ENCODE results near the gene DGKH. TPM values are rescaled to one million over a fixed set of nuclear protein-coding genes. Genes with fewer than 3 reads are reported as not detected.
"Not testable (repeated sequence)": the region's sequence is repeated elsewhere in the genome, so short reads cannot be mapped to it uniquely, and the experiment has no call there.

The DGKH gene
- total RNA-seq, 1 donor from 2014 or later, result 16.7 TPM

- DNase-seq (ENCODE audit: low read depth in 2 of 2), result no peak
These were observed 23.4 kb downstream of the DGKH start for GRCh38 chr13:42071672-42072419.

DNA sequence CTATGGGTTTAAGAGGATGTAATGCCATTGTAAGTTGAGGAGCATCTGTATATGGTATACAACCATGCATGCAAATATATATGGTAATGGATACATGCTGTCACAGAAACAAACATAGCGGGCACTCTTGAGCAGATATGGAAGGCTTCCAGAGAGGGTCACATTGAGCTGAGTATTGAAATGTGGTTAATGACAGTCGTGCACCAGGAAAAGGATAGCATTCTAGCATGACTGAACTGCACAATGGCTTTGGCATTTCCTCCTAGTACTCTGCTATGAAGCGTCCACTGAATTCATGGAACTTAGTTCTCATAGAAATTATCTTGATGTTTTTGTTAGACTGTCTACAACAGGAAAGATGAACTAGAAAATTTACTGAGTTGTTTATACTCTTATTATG lies 25.2 kb downstream of the DGKH start:
- peak; percentile 72 to 75 for DNase-seq (ENCODE audit: low read depth in 2 of 2)

DNA sequence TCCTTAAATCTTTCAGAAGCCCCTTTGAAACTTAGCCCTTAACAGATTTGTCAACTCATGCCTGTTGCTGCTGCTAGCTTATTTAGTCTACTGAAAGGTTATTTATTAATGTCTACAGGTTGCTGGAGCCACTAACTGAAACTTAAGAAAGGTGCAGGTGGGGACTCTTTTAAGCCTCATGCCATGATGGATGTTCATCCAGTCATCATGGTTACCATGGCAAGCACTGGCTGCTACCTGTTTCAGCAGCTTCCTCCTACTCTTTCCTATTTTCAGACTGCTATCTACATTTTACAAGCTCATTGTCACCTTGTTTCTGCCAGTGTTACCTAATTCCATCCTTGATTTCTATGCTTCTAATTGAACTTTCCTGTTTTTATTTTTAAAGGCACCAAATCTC lies 27.1 kb downstream of the DGKH start:
- no peak for DNase-seq (ENCODE audit: low read depth in 2 of 2)

- peak; percentile 28 to 30 for DNase-seq (ENCODE audit: low read depth in 2 of 2)
These were observed 27.9 kb downstream of the DGKH start for GRCh38 chr13:42076309-42076713.

DNA sequence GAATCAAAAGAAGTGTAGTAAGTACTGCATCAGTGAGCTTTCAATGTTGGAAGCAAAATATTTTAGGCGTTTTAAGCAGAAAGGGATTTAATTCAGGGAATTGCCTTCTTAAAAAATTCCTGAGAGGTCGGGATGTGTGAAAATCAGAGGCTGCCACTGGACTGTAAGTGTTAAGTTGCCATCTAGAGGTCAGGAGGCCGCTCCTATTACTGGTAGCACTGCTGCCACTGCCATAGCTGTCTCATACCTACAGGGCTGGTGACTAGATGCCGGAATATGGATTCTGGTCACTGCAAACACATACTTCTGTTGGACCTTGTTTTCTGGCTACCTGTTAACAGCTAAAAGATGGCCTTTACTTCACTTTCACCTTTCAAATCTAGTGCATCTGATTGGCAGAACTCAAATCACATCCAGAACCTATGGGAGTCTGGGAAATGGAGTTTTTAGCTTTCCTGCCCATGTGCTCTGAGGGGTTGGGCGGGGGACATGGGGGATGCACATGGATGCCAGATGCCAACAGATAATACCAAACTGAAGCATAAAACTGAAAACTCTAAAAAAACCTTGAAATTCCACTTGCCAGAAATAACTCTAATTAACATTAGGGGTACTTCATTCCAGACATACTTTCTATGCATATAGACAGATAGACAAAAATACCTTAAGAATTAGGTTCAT lies 29.8 kb downstream of the DGKH start:
- DNase-seq (ENCODE audit: low read depth in 2 of 2), result no peak

GRCh38 chr13:42083138-42083770 lies 34.8 kb downstream of the DGKH start:
- no peak for DNase-seq (ENCODE audit: low read depth in 2 of 2)

DNA sequence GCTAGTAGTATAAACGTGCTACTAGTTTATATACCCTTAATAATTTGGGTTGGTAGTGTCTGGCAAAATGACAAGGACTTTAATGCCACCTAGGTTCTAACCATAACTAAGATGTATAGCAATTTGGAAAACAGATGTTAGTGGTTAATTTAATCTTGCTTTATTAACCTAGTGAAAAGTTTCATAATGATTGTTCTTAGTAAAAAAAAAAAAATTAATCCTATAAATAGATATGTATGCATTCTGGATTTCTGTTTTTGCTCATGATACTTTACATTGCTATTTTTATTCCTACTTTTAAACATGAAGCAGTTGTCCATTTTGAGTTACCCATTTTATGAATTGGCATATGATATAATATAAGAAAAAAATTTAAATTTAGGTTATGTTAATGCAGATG lies 36.3 kb downstream of the DGKH start:
- DNase-seq (ENCODE audit: low read depth in 2 of 2), result no peak

DNA sequence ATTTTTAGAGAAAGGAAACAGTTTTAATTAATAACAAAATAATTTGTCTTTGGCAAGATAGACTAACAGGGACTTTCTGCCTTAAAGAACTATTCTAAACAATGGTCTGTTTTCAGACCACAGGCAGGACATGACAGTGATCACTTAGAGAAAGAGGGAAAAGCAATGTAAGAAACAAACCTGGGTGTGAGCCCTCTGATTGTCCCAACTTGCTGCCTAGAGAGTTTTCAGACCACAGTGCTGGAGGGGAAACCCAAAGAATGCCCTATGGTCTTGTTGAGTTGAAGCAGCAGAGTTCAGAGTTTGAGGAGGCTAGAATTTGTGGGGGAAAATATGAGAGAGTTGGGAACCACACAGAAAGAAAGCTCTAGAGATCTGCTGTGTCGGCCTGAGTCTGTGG lies 38.1 kb downstream of the DGKH start:
- DNase-seq (ENCODE audit: low read depth in 2 of 2), result no peak

GRCh38 chr13:42094516-42095040 lies 46.1 kb downstream of the DGKH start:
- peak; percentile 24 to 53 for DNase-seq (ENCODE audit: low read depth in 2 of 2)

DNA sequence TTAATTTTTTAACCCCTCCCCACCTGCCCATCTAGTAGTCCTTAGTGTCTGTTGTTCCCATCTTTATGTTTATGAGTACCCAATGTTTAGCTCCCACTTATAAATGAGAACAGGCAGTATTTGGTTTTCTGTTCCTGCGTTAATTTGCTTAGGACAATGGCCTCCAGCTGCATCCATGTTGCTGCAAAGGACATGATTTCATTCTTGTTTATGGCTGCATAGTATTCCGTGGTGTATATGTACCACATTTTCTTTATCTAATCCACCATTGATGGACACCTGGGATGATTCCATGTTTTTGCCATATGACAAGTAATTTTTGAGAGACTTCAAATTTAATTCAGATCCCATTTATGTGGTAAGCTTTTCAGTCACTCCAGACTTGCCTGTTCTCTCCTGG lies 47.8 kb downstream of the DGKH start:
- DNase-seq (ENCODE audit: low read depth in 2 of 2), result not testable (repeated sequence)

DNA sequence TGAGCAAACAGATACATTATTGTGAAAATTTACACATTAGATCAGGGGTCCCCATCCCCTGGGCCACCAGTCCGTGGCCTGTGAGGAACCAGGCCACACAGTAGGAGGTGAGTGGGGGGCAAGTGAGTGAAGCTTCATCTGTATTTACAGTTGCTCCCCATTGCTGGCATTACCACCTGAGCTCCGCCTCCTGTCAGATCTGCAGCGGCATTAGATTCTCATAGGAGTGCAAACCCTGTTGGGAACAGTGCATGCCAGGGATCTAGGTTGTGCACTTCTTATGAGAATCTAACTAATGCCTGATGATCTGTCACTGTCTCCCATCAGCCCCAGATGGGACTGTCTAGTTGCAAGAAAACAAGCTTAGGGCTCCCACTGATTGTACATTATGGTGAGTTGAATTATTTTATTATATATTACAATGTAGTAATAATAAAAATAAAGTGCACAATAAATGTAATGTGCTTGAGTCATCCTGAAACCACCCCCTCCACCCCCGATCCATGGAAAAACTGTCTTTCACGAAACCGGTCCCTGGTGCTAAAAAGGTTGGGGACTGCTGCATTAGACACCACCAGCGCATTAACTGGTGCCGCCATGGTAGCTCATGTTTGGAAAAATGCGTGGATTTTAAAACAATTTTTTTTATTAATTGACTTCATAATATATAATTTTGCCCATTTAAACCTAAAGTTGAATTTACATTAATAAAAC lies 51.7 kb downstream of the DGKH start:
- DNase-seq (ENCODE audit: low read depth in 2 of 2), result no peak

DNA sequence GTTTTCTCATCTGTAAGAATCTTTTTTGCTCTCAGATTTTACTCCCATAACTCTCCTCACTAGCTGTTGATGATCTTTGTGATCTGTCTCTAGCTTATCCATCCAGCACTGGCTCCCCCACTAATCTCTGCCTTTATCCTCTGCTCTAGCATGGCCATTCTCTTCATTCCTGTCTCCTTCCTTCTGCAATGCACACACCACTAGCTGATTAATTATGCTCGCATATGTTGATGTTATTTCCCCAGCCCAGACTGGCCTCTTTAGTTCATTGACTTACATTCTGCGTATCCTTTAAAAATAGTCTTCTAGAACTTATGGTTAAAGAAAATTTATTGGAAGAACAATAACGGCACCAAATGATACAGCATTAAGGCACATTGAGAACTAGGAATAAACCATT lies 52.5 kb downstream of the DGKH start:
- no peak for DNase-seq (ENCODE audit: low read depth in 2 of 2)

DNA sequence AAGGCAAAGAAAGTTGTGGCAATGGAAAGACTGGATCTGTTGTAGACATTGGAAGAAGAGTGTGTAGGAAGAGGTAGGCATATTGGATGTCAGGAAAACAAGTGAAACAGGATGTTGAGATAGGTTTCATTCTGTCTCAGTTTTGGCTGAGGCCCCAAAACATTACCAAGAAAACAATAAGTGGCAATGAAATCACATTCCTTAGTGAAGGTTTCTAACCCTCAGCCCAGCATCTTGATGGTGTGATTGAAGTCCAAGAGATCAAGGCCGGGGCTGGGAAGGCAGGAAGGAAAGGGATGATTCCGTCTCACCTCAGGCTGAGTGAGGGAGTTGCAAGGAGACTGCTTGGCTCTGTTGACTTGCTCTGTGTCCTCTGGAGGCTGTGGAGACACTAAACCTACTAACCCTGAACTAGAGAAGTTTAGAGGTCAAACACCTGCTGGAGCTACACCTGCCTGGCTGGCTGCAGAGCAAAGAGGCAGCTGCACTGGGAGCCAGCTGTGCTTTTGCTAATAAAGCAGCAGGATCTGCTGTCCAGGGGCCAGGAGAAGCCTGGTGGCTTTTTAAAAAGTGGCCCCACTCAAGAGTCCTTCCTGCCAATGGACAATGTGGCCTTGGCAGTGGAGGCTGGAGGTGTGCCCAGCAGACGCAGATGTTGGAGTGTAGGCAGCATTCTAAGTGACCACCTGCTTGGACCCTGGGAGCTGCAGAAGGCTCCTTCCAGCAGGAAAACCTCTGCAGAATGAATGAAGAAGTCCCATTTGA lies 53.6 kb downstream of the DGKH start:
- DNase-seq (ENCODE audit: low read depth in 2 of 2), result peak in 1 of 2 donors; percentile 61

DNA sequence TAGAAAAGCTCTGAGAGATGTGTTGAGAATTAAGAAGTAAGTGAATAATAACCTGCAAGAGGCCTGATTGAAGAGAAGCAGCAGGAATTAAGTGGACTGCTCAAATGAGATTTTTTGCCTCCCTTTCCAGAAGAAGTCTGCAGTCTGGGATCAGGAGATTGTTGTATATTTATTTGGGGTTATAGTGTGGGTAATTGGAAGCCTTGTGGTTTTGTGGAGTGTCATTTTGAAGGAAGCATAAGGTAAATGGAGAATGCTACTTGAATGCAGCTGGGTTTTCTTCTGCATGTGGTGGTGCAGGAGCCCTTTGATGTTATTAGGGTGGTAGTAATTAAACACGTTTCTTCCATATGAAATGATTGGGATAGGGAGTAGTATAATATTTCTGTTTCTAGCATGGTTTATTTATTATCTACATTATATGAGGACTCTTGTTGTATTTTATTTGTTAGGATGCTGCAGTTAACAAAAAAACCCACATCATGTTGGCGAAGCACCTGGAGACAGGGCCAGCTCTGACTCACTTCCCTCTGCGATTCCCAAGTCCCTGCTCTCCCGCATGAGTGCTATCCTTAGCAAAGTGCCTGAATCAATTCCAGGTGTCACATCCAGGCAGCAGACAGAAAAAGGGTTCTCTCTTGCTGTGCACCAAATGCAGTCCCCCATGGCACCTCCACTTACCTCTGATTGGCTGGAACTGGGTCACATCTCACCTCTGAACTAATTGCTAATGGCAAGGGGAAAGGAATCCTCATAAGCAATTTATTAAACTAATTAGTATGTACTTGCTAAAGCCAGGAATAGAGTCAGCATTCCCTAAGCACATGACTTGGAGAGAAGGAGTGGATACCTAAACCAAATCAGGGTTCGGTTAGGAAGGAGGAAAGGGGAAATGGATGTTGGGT lies 54.8 kb downstream of the DGKH start:
- peak in 1 of 2 donors; percentile 55 for DNase-seq (ENCODE audit: low read depth in 2 of 2)

DNA sequence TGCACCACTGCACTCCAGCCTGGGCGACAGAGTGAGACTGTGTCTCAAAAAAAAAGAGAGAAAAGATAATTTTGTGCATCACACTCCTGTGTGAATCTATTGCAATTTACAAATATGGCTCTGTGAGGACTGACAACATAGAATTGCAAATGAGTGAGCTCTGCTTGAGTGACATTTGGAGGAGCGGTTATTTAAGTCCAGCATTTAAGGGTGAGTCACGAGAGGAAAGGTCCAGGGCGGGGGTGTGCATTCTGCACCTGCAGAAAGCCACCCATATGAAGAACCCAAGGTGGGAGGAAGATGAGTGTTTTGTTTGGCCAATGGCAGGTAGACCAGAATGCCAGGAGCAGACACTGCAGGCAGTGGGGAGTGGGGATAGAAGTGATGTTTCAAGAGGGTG lies 58.5 kb downstream of the DGKH start:
- no peak for DNase-seq (ENCODE audit: low read depth in 2 of 2)

DNA sequence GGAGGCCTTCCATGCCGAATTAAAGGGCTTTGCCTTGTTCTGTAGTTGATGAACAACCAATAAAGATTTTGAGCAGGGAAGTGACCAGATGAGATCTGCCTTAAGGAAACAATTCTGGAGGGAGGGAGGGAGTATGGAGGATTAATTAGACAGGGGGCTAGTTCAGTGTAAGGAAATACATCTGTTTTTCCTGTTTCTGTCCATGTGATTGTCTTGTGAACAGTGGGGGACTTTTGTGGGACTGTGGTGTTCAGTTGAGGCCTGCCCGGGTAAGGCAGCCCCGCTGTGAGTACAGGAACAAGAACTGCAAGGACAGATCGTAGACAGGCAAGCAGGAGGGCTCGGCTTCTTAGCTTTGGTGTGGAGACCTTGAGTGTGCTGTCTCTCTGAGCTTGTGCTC lies 59.0 kb downstream of the DGKH start:
- DNase-seq (ENCODE audit: low read depth in 2 of 2), result no peak

DNA sequence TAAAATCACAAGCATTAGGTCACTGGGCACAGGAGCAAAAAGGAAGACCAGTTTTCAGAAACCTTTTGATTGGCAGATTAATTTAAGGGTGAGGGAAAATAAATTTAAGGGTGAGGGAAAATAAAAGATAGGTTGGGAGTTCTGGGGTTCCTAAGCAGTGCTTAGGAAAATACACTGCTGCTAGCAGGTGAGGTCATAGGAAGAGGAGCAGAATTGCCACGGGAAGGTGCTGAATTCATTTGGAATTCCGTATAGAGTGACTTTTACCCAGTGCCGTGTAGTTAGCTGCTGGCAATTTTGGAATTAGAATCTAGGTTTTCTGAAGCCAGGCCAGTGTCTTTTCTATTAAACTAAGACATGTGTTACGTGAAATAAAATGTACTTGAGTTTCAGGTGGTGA lies 59.8 kb downstream of the DGKH start:
- DNase-seq (ENCODE audit: low read depth in 2 of 2), result no peak

GRCh38 chr13:42109957-42110356 lies 61.5 kb downstream of the DGKH start:
- DNase-seq (ENCODE audit: low read depth in 2 of 2), result no peak

DNA sequence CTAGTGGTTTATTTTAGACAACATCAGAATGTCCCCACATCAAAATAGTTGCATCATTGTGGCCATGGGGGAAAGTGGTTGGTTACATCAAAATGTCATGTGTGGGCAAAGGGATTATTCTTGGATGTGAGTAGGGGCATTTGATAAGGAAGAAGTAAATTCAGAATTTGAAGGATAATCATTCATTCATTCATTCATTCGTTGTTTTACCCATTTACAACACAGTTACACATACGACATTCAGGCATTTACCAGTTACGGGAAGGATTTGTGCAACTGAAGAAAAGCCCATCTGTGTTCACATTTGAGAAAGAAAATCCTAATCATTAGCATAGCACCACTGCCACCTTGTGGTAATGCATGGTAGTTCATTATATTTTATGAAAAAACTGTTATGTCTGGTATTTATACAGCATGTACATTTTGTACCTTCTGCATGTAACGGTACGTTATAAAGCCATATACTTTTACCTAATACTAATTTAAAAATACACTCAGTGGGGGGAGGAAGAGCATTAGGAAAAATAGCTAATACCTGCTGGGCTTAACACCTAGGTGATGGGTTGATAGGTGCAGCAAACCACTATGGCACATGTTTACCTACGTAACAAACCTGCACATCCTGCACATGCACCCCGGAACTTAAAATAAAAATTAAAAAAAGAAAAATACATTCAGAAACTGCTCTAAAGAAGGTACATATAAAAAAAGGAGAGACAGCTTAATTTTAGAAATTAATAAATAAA lies 62.1 kb downstream of the DGKH start:
- DNase-seq (ENCODE audit: low read depth in 2 of 2), result peak; percentile 78 to 81

Measured in lung microvascular endothelial cell (primary cell).